GM12873 (cell line): ENCODE measurements around the gene PTPRQ.

Experiments
- CTCF ChIP-seq: IDR thresholded peaks from 2 replicates; pipeline ENCODE4 v1.5.1; 2012; ENCODE audit warnings: low read depth, mild to moderate bottlenecking, moderate library complexity, low read length, control low read depth; ENCODE audit not compliant: insufficient read depth; ENCODE audit errors: missing control alignments

The PTPRQ gene, protein sequence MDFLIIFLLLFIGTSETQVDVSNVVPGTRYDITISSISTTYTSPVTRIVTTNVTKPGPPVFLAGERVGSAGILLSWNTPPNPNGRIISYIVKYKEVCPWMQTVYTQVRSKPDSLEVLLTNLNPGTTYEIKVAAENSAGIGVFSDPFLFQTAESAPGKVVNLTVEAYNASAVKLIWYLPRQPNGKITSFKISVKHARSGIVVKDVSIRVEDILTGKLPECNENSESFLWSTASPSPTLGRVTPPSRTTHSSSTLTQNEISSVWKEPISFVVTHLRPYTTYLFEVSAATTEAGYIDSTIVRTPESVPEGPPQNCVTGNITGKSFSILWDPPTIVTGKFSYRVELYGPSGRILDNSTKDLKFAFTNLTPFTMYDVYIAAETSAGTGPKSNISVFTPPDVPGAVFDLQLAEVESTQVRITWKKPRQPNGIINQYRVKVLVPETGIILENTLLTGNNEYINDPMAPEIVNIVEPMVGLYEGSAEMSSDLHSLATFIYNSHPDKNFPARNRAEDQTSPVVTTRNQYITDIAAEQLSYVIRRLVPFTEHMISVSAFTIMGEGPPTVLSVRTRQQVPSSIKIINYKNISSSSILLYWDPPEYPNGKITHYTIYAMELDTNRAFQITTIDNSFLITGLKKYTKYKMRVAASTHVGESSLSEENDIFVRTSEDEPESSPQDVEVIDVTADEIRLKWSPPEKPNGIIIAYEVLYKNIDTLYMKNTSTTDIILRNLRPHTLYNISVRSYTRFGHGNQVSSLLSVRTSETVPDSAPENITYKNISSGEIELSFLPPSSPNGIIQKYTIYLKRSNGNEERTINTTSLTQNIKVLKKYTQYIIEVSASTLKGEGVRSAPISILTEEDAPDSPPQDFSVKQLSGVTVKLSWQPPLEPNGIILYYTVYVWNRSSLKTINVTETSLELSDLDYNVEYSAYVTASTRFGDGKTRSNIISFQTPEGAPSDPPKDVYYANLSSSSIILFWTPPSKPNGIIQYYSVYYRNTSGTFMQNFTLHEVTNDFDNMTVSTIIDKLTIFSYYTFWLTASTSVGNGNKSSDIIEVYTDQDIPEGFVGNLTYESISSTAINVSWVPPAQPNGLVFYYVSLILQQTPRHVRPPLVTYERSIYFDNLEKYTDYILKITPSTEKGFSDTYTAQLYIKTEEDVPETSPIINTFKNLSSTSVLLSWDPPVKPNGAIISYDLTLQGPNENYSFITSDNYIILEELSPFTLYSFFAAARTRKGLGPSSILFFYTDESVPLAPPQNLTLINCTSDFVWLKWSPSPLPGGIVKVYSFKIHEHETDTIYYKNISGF (N-terminal part only)

DNA sequence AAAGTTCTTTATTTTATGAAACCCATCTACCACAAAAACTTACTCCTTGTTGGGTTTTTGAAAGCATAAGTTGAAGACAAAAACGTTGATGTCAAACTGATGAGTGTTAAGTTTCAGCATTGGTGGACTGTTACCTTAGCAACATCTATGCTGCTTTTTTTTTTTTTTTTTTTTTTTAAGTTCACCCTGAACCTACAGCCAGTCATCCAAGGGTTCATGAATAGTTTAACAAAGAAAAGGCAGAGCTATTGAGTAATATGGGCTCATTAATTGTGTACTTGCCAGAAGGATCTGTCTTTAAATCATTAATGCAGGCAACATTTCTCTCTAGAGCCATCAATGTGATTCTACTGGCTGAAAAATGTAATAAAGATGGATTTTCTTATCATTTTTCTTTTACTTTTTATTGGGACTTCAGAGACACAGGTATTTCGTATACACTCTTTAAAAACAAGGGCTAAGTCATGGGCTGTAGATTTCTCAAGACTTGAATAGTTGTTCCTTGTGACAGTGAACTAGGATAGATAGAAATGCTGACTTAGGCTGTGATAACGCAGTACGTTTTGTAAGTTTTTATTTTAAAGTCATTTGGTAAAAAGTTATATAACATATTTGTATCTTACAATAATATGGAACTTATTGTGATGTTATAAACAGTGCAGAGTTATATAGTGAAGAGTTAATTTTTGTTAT lies at the start of gene PTPRQ:
Gene PTPRQ (plus strand): TSS at position 262 of the 693 bp plus-strand sequence. CDS start 111 bp downstream, at position 373.
- no peak for TF ChIP-seq CTCF

GRCh38 chr12:80400571-80400991 lies 43.5 kb upstream of the PTPRQ start:
- no peak for TF ChIP-seq CTCF

DNA sequence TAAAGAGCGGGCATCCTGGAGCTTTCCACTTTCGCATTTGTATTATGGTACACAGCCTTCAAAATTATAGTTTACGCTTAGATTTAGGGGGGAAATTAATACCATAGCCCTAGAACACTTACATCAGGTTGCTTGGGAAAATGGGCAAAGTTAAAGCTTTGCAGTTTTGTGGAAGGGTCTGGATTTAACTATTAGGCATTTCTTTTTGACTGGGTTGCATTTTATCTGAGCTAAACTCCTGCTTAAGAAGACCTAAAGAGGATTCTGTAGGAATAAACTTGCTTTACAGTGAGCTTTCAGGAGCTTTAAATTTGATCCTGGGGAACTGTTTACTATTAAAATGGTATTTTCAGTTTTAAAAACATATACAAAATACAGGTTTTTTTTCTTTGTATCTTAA lies 42.8 kb upstream of the PTPRQ start:
- TF ChIP-seq CTCF, result no peak

- no peak for TF ChIP-seq CTCF
These were observed 39.4 kb upstream of the PTPRQ start for GRCh38 chr12:80404629-80405028.

DNA sequence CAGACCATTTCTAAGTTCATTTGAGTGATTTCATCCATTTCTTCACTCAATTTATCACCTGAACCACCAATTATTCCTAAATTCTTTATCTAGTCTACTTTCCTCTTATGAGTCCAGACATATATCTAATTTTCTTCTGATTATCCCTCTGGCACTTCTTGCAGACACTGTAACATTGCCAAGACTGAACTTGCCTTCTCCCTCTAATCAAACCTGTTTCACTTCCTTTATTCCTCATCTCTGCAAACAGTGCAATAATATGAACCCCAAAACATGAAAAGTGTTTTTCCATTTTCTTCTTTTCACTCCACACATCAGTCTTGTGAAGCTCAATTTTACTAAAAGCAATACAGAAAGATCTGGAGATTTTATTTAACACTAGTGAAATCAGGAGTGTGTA lies 37.8 kb upstream of the PTPRQ start:
- no peak for TF ChIP-seq CTCF

GRCh38 chr12:80411787-80412186 lies 32.2 kb upstream of the PTPRQ start:
- no peak for TF ChIP-seq CTCF
